Activated CD8-positive, alpha-beta T cell treated with anti-CD3 and anti-CD28 coated beads, Interleukin-2, amount 10 ng/mL, durations not matched to agents 7 days and 5 days (primary cell): ENCODE data around the gene BASP1. TPM values are rescaled to one million over a fixed set of nuclear protein-coding genes. Genes with fewer than 3 reads are reported as not detected.
"Not testable (repeated sequence)": the region's sequence is repeated elsewhere in the genome, so short reads cannot be mapped to it uniquely, and the experiment has no call there.

Experiments used
- ATAC-seq: fragments of 150-1000 bp; cut with Tn5 transposase; one replicate; pipeline ENCODE4 v1.10.0; 2021; ENCODE audit warnings: moderate library complexity
- CTCF ChIA-PET: fragments of 350-600 bp; sonication (Branson Sonifier 250); formaldehyde crosslinking; loops from one replicate; lab custom pipeline; 2021; ENCODE audit warnings: antibody characterized with exemption; lab: Charles Lee
- POLR2A ChIA-PET: fragments of 350-600 bp; sonication (Branson Sonifier 250); formaldehyde crosslinking; loops from one replicate; lab custom pipeline; 2021; ENCODE audit warnings: antibody characterized with exemption; lab: Charles Lee
- DNase-seq: peaks from one replicate; pipeline ENCODE4 v3.0.0-alpha.2; 2020
- H3K27ac Mint-ChIP-seq: one replicate; pipeline ENCODE4 v1.8.0; 2021; ENCODE audit warnings: mild to moderate bottlenecking, mixed read lengths
- H3K27me3 Mint-ChIP-seq: one replicate; pipeline ENCODE4 v1.8.0; 2021; ENCODE audit warnings: low read depth, mixed read lengths
- H3K36me3 Mint-ChIP-seq: one replicate; pipeline ENCODE4 v1.8.0; 2021; ENCODE audit warnings: low read depth, mixed read lengths
- H3K4me1 Mint-ChIP-seq: one replicate; pipeline ENCODE4 v1.8.0; 2021; ENCODE audit warnings: low read depth, mixed read lengths
- H3K4me3 Mint-ChIP-seq: one replicate; pipeline ENCODE4 v1.8.0; 2021; ENCODE audit warnings: mild to moderate bottlenecking, mixed read lengths
- H3K9me3 Mint-ChIP-seq: one replicate; pipeline ENCODE4 v1.8.0; 2022; ENCODE audit warnings: mixed read lengths; ENCODE audit not compliant: insufficient read depth
- total RNA-seq, 2 experiments: library from RNA; stranded (reverse); gene quantifications; one replicate each; pipeline ENCODE4 v1.2.3, GENCODE V29; 2021

Gene BASP1
- total RNA-seq, 2 experiments from 2014 or later, result not detected

DNA sequence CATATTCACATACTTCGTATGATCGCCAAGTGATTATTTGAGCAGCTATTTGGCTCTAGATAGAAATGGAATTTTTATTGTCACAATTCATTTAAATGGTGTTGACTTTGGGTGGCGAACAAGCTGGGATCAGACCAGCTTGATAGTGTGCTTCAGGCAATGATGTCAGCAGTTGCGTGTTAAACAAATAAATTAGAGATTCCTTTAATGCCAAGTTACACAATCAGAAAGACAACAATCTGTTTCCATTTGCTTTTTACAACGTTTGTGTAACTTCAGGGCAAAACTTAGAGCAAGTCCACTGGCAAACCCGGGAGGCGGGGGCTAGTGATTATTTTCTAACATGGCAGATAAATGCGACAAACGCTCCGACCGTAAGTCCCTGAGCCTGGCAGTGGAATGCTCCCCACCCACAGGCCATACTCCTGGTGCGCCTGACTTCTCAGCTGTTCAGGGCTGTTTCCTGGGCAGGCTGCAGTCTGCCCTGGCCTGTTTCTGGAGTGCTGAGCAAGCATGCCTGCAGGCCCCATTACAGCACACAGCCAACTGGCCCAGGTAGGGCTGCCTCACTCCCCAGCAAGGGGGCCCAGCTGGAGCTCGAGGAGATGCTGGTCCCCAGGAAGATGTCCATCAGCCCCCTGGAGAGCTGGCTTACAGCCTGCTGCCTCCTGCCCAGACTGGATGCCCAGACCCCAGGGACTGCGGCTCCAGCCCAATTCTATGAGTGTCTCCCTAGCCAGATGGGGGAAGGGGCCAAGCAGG lies 88.7 kb downstream of the BASP1 start:
- H3K27ac Mint-ChIP-seq, result no peak overlapping the region
- ChIA-PET POLR2A (no interaction called here), CTCF (no interaction called here)
- no peaks in the 10 kb centered on the region for H3K4me1 Mint-ChIP-seq
- H3K27me3 Mint-ChIP-seq, result no peaks in the 10 kb centered on the region
- H3K36me3 Mint-ChIP-seq, result no peaks in the 10 kb centered on the region
- H3K9me3 Mint-ChIP-seq, result peaks cover 11% of the 10 kb centered on the region
- ATAC-seq (no peak), DNase-seq (no peak)
- no peak overlapping the region for H3K4me3 Mint-ChIP-seq

DNA sequence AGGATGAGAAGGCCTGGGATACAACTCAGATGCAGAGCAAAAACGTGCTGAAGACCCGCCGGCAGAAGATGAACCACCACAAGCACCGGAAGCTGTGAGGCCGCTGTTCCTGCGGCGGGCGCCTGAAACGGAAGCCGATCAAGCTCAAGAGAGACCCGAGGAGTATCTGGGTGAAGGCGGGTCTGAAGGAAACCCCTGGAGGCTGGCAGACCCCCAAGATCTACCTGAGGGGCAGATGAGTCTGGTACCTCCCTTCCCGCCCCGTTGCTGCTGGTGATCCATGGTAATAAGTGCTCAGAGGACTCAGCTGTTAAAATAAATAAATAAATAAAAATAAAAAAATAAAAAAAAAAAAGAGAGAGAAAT lies 89.3 kb downstream of the BASP1 start:
- Mint-ChIP-seq H3K4me3 (no peak overlapping the region), H3K27ac (no peak overlapping the region), H3K4me1 (no peaks in the 10 kb centered on the region), H3K9me3 (peaks cover 11% of the 10 kb centered on the region), H3K36me3 (no peaks in the 10 kb centered on the region), H3K27me3 (no peaks in the 10 kb centered on the region)
- ATAC-seq (no peak), DNase-seq (no peak)
- POLR2A ChIA-PET, result no interaction called here
- CTCF ChIA-PET, result no interaction called here

DNA sequence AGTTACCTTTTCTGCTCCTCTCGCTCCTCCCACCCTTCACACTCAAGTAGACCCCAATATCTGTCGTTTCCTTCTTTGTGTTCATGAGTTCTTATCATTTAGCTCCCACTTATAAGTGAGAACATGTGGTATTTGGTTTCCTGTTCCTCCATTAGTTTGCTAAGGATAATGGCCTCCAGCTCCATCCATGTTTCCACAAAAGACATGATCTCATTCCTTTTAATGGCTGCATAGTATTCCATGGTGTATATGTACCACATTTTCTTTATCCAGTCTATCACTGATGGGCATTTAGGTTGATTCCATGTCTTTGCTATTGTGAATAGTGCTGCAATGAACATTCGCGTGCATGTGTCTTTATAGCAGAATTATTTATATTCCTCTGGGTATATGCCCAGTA lies 90.0 kb downstream of the BASP1 start:
- POLR2A ChIA-PET, H3K27me3 Mint-ChIP-seq, H3K4me3 Mint-ChIP-seq, CTCF ChIA-PET, H3K36me3 Mint-ChIP-seq, H3K27ac Mint-ChIP-seq, ATAC-seq, H3K4me1 Mint-ChIP-seq, DNase-seq: not testable (repeated sequence)
- H3K9me3 Mint-ChIP-seq, result peaks cover 11% of the 10 kb centered on the region

DNA sequence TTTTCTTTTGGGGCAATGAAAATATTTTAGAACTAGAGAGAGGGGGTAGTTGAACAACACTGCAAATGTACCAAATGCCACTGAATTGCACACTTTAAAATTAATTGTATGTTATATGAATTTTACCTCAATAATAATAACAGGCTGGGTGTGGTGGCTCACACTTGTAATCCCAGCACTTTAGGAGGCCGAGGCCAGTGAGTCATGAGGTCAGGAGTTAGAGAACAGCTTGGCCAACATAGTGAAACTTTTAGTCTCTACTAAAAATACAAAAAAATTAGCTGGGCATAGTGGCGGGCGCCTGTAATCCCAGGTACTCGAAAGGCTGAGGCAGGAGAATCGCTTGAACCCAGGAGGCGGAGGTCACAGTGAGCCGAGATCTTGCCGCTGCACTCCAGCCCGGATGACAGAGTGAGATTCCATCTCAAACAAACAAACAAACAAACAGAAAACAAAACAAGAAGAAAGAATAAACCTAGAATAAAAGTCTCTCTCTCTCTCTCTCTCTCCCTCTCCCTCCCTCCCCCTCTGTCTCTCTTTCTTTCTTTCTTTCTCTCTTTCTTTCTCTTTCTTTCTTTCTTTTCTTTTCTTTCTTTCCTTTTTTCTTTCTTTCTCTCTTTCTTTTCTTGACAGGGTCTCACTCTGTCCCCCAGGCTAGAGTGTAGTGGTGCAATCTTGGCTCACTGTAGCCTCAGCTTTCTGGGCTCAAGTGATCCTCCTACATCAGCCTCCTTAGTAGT lies 91.1 kb downstream of the BASP1 start:
- no peak overlapping the region for H3K27ac Mint-ChIP-seq
- DNase-seq (no peak), ATAC-seq (no peak)
- no peak overlapping the region for H3K4me3 Mint-ChIP-seq
- POLR2A ChIA-PET, result no interaction called here
- H3K36me3 Mint-ChIP-seq, result no peaks in the 10 kb centered on the region
- no peaks in the 10 kb centered on the region for H3K4me1 Mint-ChIP-seq
- H3K27me3 Mint-ChIP-seq, result no peaks in the 10 kb centered on the region
- H3K9me3 Mint-ChIP-seq, result peaks cover 11% of the 10 kb centered on the region
- CTCF ChIA-PET, result no interaction called here

DNA sequence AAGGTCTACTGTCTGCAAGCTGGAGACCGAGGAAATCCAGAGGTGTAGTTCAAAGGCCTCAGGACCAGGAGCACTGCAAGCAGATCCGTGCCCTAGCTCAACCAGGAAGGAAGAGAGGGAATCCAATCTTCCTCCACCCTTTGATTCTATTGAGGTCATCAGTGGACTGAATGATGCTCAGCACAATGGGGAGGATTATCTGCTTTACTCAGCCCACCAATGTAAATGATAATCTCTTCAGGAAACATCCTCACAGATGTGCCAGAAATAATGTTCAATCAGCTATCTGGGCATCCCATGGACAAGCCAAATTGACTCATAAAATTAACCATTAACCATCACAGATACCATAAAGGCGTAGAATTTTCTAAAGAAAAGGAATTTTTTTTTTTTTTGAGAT lies 92.0 kb downstream of the BASP1 start:
- peaks cover 11% of the 10 kb centered on the region for H3K9me3 Mint-ChIP-seq
- no peaks in the 10 kb centered on the region for H3K27me3 Mint-ChIP-seq
- ChIA-PET POLR2A (no interaction called here), CTCF (no interaction called here)
- no peak overlapping the region for H3K27ac Mint-ChIP-seq
- H3K4me3 Mint-ChIP-seq, result no peak overlapping the region
- no peaks in the 10 kb centered on the region for H3K4me1 Mint-ChIP-seq
- H3K36me3 Mint-ChIP-seq, result no peaks in the 10 kb centered on the region
- ATAC-seq, result no peak
- DNase-seq, result no peak

GRCh38 chr5:17310502-17310901 lies 93.1 kb downstream of the BASP1 start:
- H3K27me3 Mint-ChIP-seq, DNase-seq, H3K36me3 Mint-ChIP-seq, ATAC-seq, H3K4me3 Mint-ChIP-seq, H3K27ac Mint-ChIP-seq, H3K4me1 Mint-ChIP-seq, POLR2A ChIA-PET, CTCF ChIA-PET: not testable (repeated sequence)
- H3K9me3 Mint-ChIP-seq, result peaks cover 14% of the 10 kb centered on the region

DNA sequence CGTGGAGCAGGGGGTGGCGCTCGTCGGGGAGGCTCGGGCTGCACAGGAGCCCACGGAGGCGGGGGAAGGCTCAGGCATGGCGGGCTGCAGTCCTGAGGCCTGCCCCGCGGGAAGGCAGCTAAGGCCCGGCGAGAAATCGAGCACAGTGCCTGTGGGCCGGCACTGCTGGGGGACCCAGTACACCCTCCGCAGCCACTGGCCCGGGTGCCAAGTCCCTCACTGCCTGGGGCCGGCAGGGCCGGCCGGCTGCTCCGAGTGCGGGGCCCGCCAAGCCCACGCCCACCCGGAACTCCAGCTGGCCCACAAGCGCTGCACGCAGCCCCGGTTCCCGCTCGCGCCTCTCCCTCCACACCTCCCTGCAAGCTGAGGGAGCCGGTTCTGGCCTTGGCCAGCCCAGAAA lies 94.4 kb downstream of the BASP1 start:
- H3K27ac Mint-ChIP-seq, ATAC-seq, CTCF ChIA-PET, H3K27me3 Mint-ChIP-seq, H3K36me3 Mint-ChIP-seq, H3K4me3 Mint-ChIP-seq, DNase-seq, POLR2A ChIA-PET, H3K4me1 Mint-ChIP-seq: not testable (repeated sequence)
- H3K9me3 Mint-ChIP-seq, result peaks cover 14% of the 10 kb centered on the region

DNA sequence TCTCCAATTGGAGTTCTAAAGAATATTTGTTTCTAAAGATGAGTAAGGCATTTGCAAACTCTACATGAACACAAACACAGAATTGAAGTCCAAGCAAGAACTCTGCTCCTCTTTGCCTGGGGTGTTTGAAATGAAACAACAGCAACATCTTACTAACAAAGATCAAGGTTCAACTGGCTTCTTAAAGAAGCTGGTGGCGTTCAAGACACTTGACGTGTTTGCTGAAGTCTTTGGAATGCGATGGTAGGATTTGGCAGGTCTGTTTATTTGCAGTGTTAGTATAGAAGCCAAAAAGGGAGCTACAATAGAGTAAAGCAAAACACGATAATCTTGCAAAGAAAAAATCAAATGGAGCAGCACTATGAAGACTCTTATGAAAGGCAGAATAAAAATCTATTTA lies 94.9 kb downstream of the BASP1 start:
- DNase-seq, result no peak
- H3K4me3 Mint-ChIP-seq, result no peak overlapping the region
- H3K4me1 Mint-ChIP-seq, result no peaks in the 10 kb centered on the region
- H3K9me3 Mint-ChIP-seq, result peaks cover 11% of the 10 kb centered on the region
- no peak overlapping the region for H3K27ac Mint-ChIP-seq
- no peaks in the 10 kb centered on the region for H3K36me3 Mint-ChIP-seq
- ChIA-PET CTCF (no interaction called here), POLR2A (no interaction called here)
- ATAC-seq, result no peak
- H3K27me3 Mint-ChIP-seq, result no peaks in the 10 kb centered on the region

GRCh38 chr5:17314907-17315471 lies 97.6 kb downstream of the BASP1 start:
- DNase-seq, result no peak
- Mint-ChIP-seq H3K4me1 (no peaks in the 10 kb centered on the region), H3K27ac (no peak overlapping the region), H3K9me3 (peaks cover 3% of the 10 kb centered on the region), H3K4me3 (no peak overlapping the region), H3K27me3 (no peaks in the 10 kb centered on the region), H3K36me3 (no peaks in the 10 kb centered on the region)
- ChIA-PET POLR2A (no interaction called here), CTCF (no interaction called here)
- no peak for ATAC-seq

DNA sequence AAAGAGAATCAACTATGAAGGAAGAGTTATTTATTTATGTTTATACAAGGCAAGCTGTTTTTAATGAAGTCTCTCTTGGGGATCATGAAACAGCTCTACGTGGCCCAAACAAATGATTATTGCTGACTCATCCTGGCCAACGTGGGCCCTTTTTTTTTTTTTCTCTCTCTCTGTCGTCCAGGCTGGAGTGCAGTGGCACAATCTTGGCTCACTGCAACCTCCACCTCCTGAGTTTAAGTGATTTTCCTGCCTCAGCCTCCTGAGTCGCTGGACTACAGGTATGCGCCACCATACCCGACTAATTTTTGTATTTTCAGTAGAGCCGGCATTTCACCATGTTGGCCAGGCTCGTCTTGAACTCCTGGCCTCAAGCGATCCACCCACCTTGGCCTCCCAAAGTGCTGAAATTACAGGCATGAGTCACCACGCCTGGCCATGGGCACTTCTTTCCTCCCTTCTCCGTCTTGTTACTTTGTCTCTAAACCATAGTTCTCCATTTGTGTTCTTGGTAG lies 98.3 kb downstream of the BASP1 start:
- Mint-ChIP-seq H3K27me3 (no peaks in the 10 kb centered on the region), H3K27ac (no peak overlapping the region), H3K4me3 (no peak overlapping the region), H3K36me3 (no peaks in the 10 kb centered on the region), H3K4me1 (no peaks in the 10 kb centered on the region), H3K9me3 (peaks cover 7% of the 10 kb centered on the region)
- CTCF ChIA-PET, result no interaction called here
- ATAC-seq (no peak), DNase-seq (no peak)
- POLR2A ChIA-PET, result no interaction called here

GRCh38 chr5:17316970-17317459 lies 99.6 kb downstream of the BASP1 start:
- DNase-seq, result no peak
- POLR2A ChIA-PET, result no interaction called here
- ATAC-seq, result no peak
- Mint-ChIP-seq H3K4me3 (no peak overlapping the region), H3K9me3 (peaks cover 7% of the 10 kb centered on the region), H3K27me3 (no peaks in the 10 kb centered on the region), H3K27ac (no peak overlapping the region), H3K36me3 (no peaks in the 10 kb centered on the region), H3K4me1 (no peaks in the 10 kb centered on the region)
- CTCF ChIA-PET, result no interaction called here

DNA sequence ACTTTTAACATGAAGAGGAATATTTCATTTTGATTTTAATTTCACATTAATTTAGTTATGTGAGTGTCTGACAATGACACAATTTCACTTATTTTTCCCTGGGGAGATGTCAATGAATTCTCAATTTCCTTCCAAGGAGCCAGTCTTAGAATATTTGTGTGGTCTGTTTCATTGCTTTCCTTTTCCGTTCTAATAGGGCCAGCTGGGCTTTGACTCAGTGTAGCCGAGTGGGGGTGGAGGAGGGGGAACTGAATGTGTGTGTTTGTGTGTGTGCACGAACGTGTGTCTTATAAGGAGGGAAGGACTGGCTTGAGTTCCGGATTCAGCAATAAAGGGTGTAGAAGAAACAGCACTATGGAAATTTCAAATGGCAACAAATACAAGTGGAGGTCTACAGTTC lies 100.0 kb downstream of the BASP1 start:
- Mint-ChIP-seq H3K9me3 (peaks cover 7% of the 10 kb centered on the region), H3K27me3 (no peaks in the 10 kb centered on the region), H3K4me1 (no peaks in the 10 kb centered on the region), H3K27ac (no peak overlapping the region), H3K4me3 (no peak overlapping the region), H3K36me3 (no peaks in the 10 kb centered on the region)
- no peak for DNase-seq
- ChIA-PET POLR2A (no interaction called here), CTCF (no interaction called here)
- no peak for ATAC-seq
